Measurements from ENCODE around the gene ANKRD34A. TPM values are rescaled to one million over a fixed set of nuclear protein-coding genes. Genes with fewer than 3 reads are reported as not detected.

Gene ANKRD34A
- 1.1 TPM for total RNA-seq (2021; ENCODE audit: unreplicated experiment)
- polyA plus RNA-seq (2012) = 0.95 and 0.97 TPM in 2 replicates
- Bru-seq, nascent RNA = percentile 49 among the genes with signal in this experiment
- BruChase-seq, experiment 1, labeled RNA remaining after a 6-hour chase = percentile 40 among the genes with signal in this experiment
- BruChase-seq, experiment 2, labeled RNA remaining after a 2-hour chase = percentile 36 among the genes with signal in this experiment
- long read RNA-seq, partial matches to known transcripts = 0 of 2 reads
- long read RNA-seq, other reads (novel, unspliced or antisense) = 2 of 2 reads

GRCh38 chr1:145964328-145965118, at the start of gene ANKRD34A, which contains the start of gene POLR3GL:
Gene ANKRD34A, minus strand, starts transcription at chr1:145964575. Its CDS starts 2,816 bp downstream, at chr1:145961759.
Gene POLR3GL, plus strand, starts transcription at chr1:145964690. Its CDS starts 10,176 bp downstream, at chr1:145974866.
- CTCF ChIA-PET = interaction anchor here (0.7 to 2.4 kb wide), 8 partner anchors 13 to 119 kb away, joined by 4 to 11 read pairs (median 8); partner anchors contain the start of genes NUDT17, PIAS3 and RBM8A
- Histone ChIP-seq H3K9me2 (ENCODE audit: insufficient read depth) (no peaks in the 10 kb centered on the region), H3K36me3 (ENCODE audit: control insufficient read depth in 1 of 2, insufficient read depth in 2 of 2, low read length in 2 of 2) (no peaks in the 10 kb centered on the region), H3K9me3 (ENCODE audit: control insufficient read depth in 1 of 2, insufficient read depth in 1 of 2, low read depth in 1 of 2, low read length in 2 of 2) (no peaks in the 10 kb centered on the region; a peak in 1 of 4 replicates), H4K20me1 (ENCODE audit: insufficient read depth) (no peaks in the 10 kb centered on the region), H3K4me2 (ENCODE audit: low read length) (peak within 1 kb of the TSS; percentile 80), H3K4me3 (replicated peaks in 1 of 2; ENCODE audit: low read depth in 1 of 2, low read length in 2 of 2) (peak within 1 kb of the TSS; percentile 70 to 73), H2AFZ (ENCODE audit: low read depth, low read length, poor library complexity, severe bottlenecking) (peak within 1 kb of the TSS; percentile 42), H3K27me3 (ENCODE audit: insufficient read depth, low read length) (no peaks in the 10 kb centered on the region), H3K79me2 (ENCODE audit: insufficient read depth, low read length) (no peaks in the 10 kb centered on the region), H3K4me1 (ENCODE audit: control insufficient read depth in 1 of 2, insufficient read depth in 2 of 2, low read length in 2 of 2) (peaks cover 19 to 27% of the 10 kb centered on the region in 2 experiments), H3K9ac (ENCODE audit: low read length) (peak within 1 kb of the TSS; percentile 67), H3K27ac (ENCODE audit: low read depth, low read length) (peak within 1 kb of the TSS; percentile 64)
- POLR2A ChIA-PET = interaction anchor here (0.6 to 2.1 kb wide), 18 partner anchors 10 to 106 kb away, joined by 3 to 22 read pairs (median 4); partner anchors contain the start of gene RBM8A
- intact Hi-C loops (cut with micrococcal nuclease) = loop anchor here (1.0 to 5.0 kb wide), 2 partner anchors 7 to 47 kb away; partner anchors contain the start of gene PEX11B
- BruUV-seq (replicated peaks) = TSS peak; percentile 92
- DNase-seq (ENCODE audit: low read depth, low spot score) (peak; percentile 92), ATAC-seq (peak; percentile 97)
- RAD21 ChIA-PET (ENCODE audit: low non-redundant PET in 1 of 2, low total read pairs in 2 of 2, uncharacterized antibody in 2 of 2, unreplicated experiment in 2 of 2) = interaction anchor here in 1 of 2 experiments (0.5 kb wide), 1 partner anchor 30 kb away, joined by 3 read pairs; no protein-coding TSS in a partner anchor
- no peak for TF ChIP-seq EZH2phosphoT487 (IDR thresholded peaks at IDR 0.05; ENCODE audit: borderline replicate concordance)
- no peak for TF ChIP-seq SRF (IDR thresholded peaks at IDR 0.05; ENCODE audit: low read depth)
- no peak for TF ChIP-seq ELF1 (IDR thresholded peaks at IDR 0.05; ENCODE audit: borderline replicate concordance, low read depth)
- no peak for TF ChIP-seq JUND (IDR thresholded peaks at IDR 0.05)
- TF ChIP-seq POLR2A (IDR thresholded peaks at IDR 0.05; ENCODE audit: borderline replicate concordance, extremely low read depth, insufficient read depth, insufficient read length) = peak; percentile 85
- TF ChIP-seq ZFX (IDR thresholded peaks at IDR 0.05) = peak; percentile 37; the same call in 1 of the 2 replicates
- TF ChIP-seq POLR2AphosphoS5 (IDR thresholded peaks at IDR 0.05; ENCODE audit: low read depth, low read length) = peak; percentile 95
- TF ChIP-seq ZNF274 (IDR thresholded peaks at IDR 0.05; ENCODE audit: low read depth, low read length) = no peak
- TF ChIP-seq SIN3A (IDR thresholded peaks at IDR 0.05; ENCODE audit: low read depth) = peak; percentile 76
- TF ChIP-seq SP1 (IDR thresholded peaks at IDR 0.05; ENCODE audit: low read depth) = peak; percentile 52
- no peak for TF ChIP-seq EGR1 (IDR thresholded peaks at IDR 0.05; ENCODE audit: low read depth)
- TF ChIP-seq RAD21 (IDR thresholded peaks at IDR 0.05; ENCODE audit: low read depth) = no peak
- no peak for TF ChIP-seq FOSL1 (IDR thresholded peaks at IDR 0.05; ENCODE audit: low read depth)
- TF ChIP-seq EZH2 (IDR thresholded peaks at IDR 0.05) = no peak
- TF ChIP-seq ATF3 (IDR thresholded peaks at IDR 0.05) = no peak
- no peak for TF ChIP-seq CBX3 (IDR thresholded peaks at IDR 0.05; ENCODE audit: low read depth)
- no peak for TF ChIP-seq MAX (IDR thresholded peaks at IDR 0.05)
- TF ChIP-seq CTCF (IDR thresholded peaks at IDR 0.05 in 2 of 3, conservative IDR thresholded peaks at IDR 0.05 in 1 of 3; ENCODE audit: borderline replicate concordance in 1 of 3, insufficient read depth in 1 of 3, low read depth in 2 of 3, low read length in 2 of 3) = no peak
- no peak for TF ChIP-seq ZBTB33 (IDR thresholded peaks at IDR 0.05; ENCODE audit: extremely low read depth, insufficient replicate concordance, low read length)

Measured in HCT116 (cell line).